Measurements from ENCODE around the gene OR5L1.

GRCh38 chr11:55847453-55847852 is 36.3 kb downstream of the OR5L1 start:
- TF ChIP-seq, protein P1, sequence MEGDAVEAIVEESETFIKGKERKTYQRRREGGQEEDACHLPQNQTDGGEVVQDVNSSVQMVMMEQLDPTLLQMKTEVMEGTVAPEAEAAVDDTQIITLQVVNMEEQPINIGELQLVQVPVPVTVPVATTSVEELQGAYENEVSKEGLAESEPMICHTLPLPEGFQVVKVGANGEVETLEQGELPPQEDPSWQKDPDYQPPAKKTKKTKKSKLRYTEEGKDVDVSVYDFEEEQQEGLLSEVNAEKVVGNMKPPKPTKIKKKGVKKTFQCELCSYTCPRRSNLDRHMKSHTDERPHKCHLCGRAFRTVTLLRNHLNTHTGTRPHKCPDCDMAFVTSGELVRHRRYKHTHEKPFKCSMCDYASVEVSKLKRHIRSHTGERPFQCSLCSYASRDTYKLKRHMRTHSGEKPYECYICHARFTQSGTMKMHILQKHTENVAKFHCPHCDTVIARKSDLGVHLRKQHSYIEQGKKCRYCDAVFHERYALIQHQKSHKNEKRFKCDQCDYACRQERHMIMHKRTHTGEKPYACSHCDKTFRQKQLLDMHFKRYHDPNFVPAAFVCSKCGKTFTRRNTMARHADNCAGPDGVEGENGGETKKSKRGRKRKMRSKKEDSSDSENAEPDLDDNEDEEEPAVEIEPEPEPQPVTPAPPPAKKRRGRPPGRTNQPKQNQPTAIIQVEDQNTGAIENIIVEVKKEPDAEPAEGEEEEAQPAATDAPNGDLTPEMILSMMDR (IDR thresholded peaks at IDR 0.05): no peak
- TF ChIP-seq POLR2A (IDR thresholded peaks at IDR 0.05; ENCODE audit: low read depth) (no peak), EP300 (IDR thresholded peaks at IDR 0.05) (no peak), POLR2AphosphoS5 (IDR thresholded peaks at IDR 0.05) (no peak)
